Activated T-helper 1 cell treated with Interleukin-2 at 50 U/mL for 16 hours (primary cell): ENCODE data around the gene PRTFDC1.
"Not testable (repeated sequence)": the region's sequence is repeated elsewhere in the genome, so short reads cannot be mapped to it uniquely, and the experiment has no call there.

Experiments used
- DNase-seq: peaks from one replicate; pipeline ENCODE4 v3.0.0-alpha.2; 2020; ENCODE audit warnings: low read depth

Gene PRTFDC1

GRCh38 chr10:24952143-24952706, at the start of gene PRTFDC1:
PRTFDC1 (minus strand) TSS chr10:24952606; CDS start chr10:24952575, 31 bp downstream.
- no peak for DNase-seq

- no peak for DNase-seq
Observed at GRCh38 chr10:24998044-24998443, 45.6 kb upstream of the PRTFDC1 start.

GRCh38 chr10:24995072-24995471, 42.7 kb upstream of the PRTFDC1 start:
- DNase-seq = no peak

GRCh38 chr10:24993237-24993958, 41.0 kb upstream of the PRTFDC1 start:
- DNase-seq = no peak

GRCh38 chr10:24992512-24993133, 40.2 kb upstream of the PRTFDC1 start:
- no peak for DNase-seq

GRCh38 chr10:24991298-24991697, 38.9 kb upstream of the PRTFDC1 start:
- DNase-seq = no peak

GRCh38 chr10:24989867-24990266, 37.5 kb upstream of the PRTFDC1 start:
- DNase-seq = no peak

- no peak for DNase-seq
Observed at GRCh38 chr10:24988831-24989640, 36.6 kb upstream of the PRTFDC1 start.

- DNase-seq = no peak
Observed at GRCh38 chr10:24984906-24985305, 32.5 kb upstream of the PRTFDC1 start.

- DNase-seq = no peak
Observed at GRCh38 chr10:24983946-24984345, 31.5 kb upstream of the PRTFDC1 start.

- DNase-seq = no peak
Observed at GRCh38 chr10:24983130-24983529, 30.7 kb upstream of the PRTFDC1 start.

GRCh38 chr10:24982319-24983112, 30.1 kb upstream of the PRTFDC1 start:
- no peak for DNase-seq

GRCh38 chr10:24981161-24981710, 28.8 kb upstream of the PRTFDC1 start:
- DNase-seq = no peak

GRCh38 chr10:24979685-24980084, 27.3 kb upstream of the PRTFDC1 start:
- no peak for DNase-seq

- DNase-seq = no peak
Observed at GRCh38 chr10:24974976-24975375, 22.6 kb upstream of the PRTFDC1 start.

- no peak for DNase-seq
Observed at GRCh38 chr10:24973163-24973562, 20.8 kb upstream of the PRTFDC1 start.

GRCh38 chr10:24971374-24971773, 19.0 kb upstream of the PRTFDC1 start:
- no peak for DNase-seq

GRCh38 chr10:24969841-24970281, 17.5 kb upstream of the PRTFDC1 start:
- DNase-seq = no peak

- not testable (repeated sequence) for DNase-seq
Observed at GRCh38 chr10:24968951-24969350, 16.5 kb upstream of the PRTFDC1 start.

GRCh38 chr10:24968349-24968748, 15.9 kb upstream of the PRTFDC1 start:
- no peak for DNase-seq

GRCh38 chr10:24966962-24967481, 14.6 kb upstream of the PRTFDC1 start:
- no peak for DNase-seq
